Mesenchymal stem cell (in vitro differentiated cells and primary cell): ENCODE measurements around the gene SVOP. TPM values are rescaled to one million over a fixed set of nuclear protein-coding genes. Genes with fewer than 3 reads are reported as not detected.

Experiments used
- small RNA-seq: library from polyadenylated mRNA; stranded (forward); fragments of <200 nt; extraction: miRNeasy Mini kit (QIAGEN cat#:217004); gene quantifications from one replicate; pipeline ENCODE3, GENCODE V24; 2013; ENCODE audit warnings: low read depth

SVOP gene

Small RNA genes within 50 kb of the gene (small RNA-seq; reads per million reads assigned to genes)
- gene AC190387.1 (not detected), gene RNA5SP372 (not detected), gene RNU6-361P (not detected)
